GM23338 (cell line): ENCODE data around the gene AHCY. TPM values are rescaled to one million over a fixed set of nuclear protein-coding genes. Genes with fewer than 3 reads are reported as not detected.

Experiments
- ATAC-seq: fragments of 200-7000 bp; cut with Tn5 transposase; 3 replicates; pipeline ENCODE4 v1.9.1; 2020
- DNase-seq: peaks from one replicate; pipeline ENCODE4 v3.0.0-alpha.2; 2015; ENCODE audit warnings: low spot score
- H2AFZ ChIP-seq: fragments of 200-600 bp; sonication (generic); 2 replicates; pipeline ENCODE4 v1.8.0; 2016; ENCODE audit warnings: antibody characterized with exemption, mild to moderate bottlenecking, moderate library complexity
- H3F3A ChIP-seq: fragments of 200-600 bp; sonication (generic); replicated peaks from 2 replicates; pipeline ENCODE4 v1.8.0; 2017; ENCODE audit warnings: antibody characterized with exemption, mixed run types, low read depth
- H3K27ac ChIP-seq: fragments of 200-600 bp; sonication (generic); 2 replicates; pipeline ENCODE4 v1.6.1; 2016; ENCODE audit warnings: low read depth
- H3K27me3 ChIP-seq: fragments of 200-600 bp; sonication (generic); 2 replicates; pipeline ENCODE4 v1.8.0; 2016; ENCODE audit warnings: mild to moderate bottlenecking, mixed run types, moderate library complexity; ENCODE audit not compliant: insufficient read depth
- H3K36me3 ChIP-seq: fragments of 200-600 bp; sonication (generic); 2 replicates; pipeline ENCODE4 v1.8.0; 2016; ENCODE audit warnings: mild to moderate bottlenecking; ENCODE audit not compliant: insufficient read depth
- H3K4me1 ChIP-seq: fragments of 200-600 bp; sonication (generic); 2 replicates; pipeline ENCODE4 v1.8.0; 2016; ENCODE audit warnings: mild to moderate bottlenecking, moderate library complexity; ENCODE audit not compliant: insufficient read depth
- H3K4me2 ChIP-seq: fragments of 200-600 bp; sonication (generic); 2 replicates; pipeline ENCODE4 v1.7.1; 2017; ENCODE audit warnings: mixed run types
- H3K4me3 ChIP-seq: fragments of 200-600 bp; sonication (generic); 2 replicates; pipeline ENCODE4 v1.6.1; 2016; ENCODE audit warnings: mixed run types
- H3K79me2 ChIP-seq: fragments of 200-600 bp; sonication (generic); replicated peaks from 2 replicates; pipeline ENCODE4 v1.8.0; 2017; ENCODE audit warnings: mild to moderate bottlenecking; ENCODE audit not compliant: insufficient read depth
- H3K9me2 ChIP-seq: fragments of 200-600 bp; sonication (generic); 2 replicates; pipeline ENCODE4 v1.8.0; 2017; ENCODE audit not compliant: insufficient read depth
- H4K20me1 ChIP-seq: fragments of 200-600 bp; sonication (generic); replicated peaks from 2 replicates; pipeline ENCODE4 v1.8.0; 2017; ENCODE audit warnings: mild to moderate bottlenecking; ENCODE audit not compliant: insufficient read depth
- H3K27ac Mint-ChIP-seq: 2 replicates; pipeline ENCODE4 v1.8.0; 2020; ENCODE audit warnings: inconsistent platforms, mild to moderate bottlenecking, moderate library complexity, mixed read lengths
- H3K27me3 Mint-ChIP-seq: 3 replicates; pipeline ENCODE4 v1.8.0; 2022; ENCODE audit warnings: low read depth, mild to moderate bottlenecking, moderate library complexity, mixed read lengths, inconsistent platforms; ENCODE audit not compliant: insufficient read depth, poor library complexity
- H3K36me3 Mint-ChIP-seq: 3 replicates; pipeline ENCODE4 v1.8.0; 2021; ENCODE audit warnings: low read depth, mild to moderate bottlenecking, inconsistent platforms, moderate library complexity, mixed read lengths
- H3K4me1 Mint-ChIP-seq: 3 replicates; pipeline ENCODE4 v1.8.0; 2020; ENCODE audit warnings: mild to moderate bottlenecking, inconsistent platforms, mixed read lengths
- H3K4me3 Mint-ChIP-seq: 3 replicates; pipeline ENCODE4 v1.8.0; 2021; ENCODE audit warnings: moderate library complexity, mild to moderate bottlenecking, inconsistent platforms, mixed read lengths
- H3K9me3 Mint-ChIP-seq: 3 replicates; pipeline ENCODE4 v1.8.0; 2020; ENCODE audit warnings: moderate library complexity, mild to moderate bottlenecking, inconsistent platforms, mixed read lengths
- CREB1 ChIP-seq: fragments of 250-450 bp; sonication (Bioruptor Pico); IDR thresholded peaks from 2 replicates; pipeline ENCODE4 v1.5.0; 2020; ENCODE audit warnings: low read depth, mild to moderate bottlenecking, moderate library complexity
- EZH2 ChIP-seq: fragments of 200-600 bp; sonication (generic); IDR thresholded peaks from one replicate; pipeline ENCODE4 v1.8.0; 2017; ENCODE audit warnings: antibody characterized with exemption, mild to moderate bottlenecking, low read depth; ENCODE audit not compliant: unreplicated experiment
- EZH2phosphoT487 ChIP-seq: fragments of 200-600 bp; sonication (generic); IDR thresholded peaks from one replicate; pipeline ENCODE4 v1.8.1; 2018; ENCODE audit warnings: antibody characterized with exemption; ENCODE audit not compliant: unreplicated experiment
- JUNB ChIP-seq: IDR thresholded peaks from one replicate; pipeline ENCODE4 v1.6.1; 2016; ENCODE audit warnings: antibody characterized with exemption; ENCODE audit not compliant: unreplicated experiment
- NANOG ChIP-seq: IDR thresholded peaks from 2 replicates; pipeline ENCODE4 v1.6.1; 2016; ENCODE audit warnings: antibody characterized with exemption, borderline replicate concordance
- POLR2AphosphoS5 ChIP-seq: IDR thresholded peaks from 2 replicates; pipeline ENCODE4 v1.6.1; 2016; ENCODE audit warnings: antibody characterized with exemption, low read depth
- REST ChIP-seq: IDR thresholded peaks from one replicate; pipeline ENCODE4 v1.6.1; 2018; ENCODE audit warnings: antibody characterized with exemption; ENCODE audit not compliant: unreplicated experiment
- STAT1 ChIP-seq: IDR thresholded peaks from one replicate; pipeline ENCODE4 v1.6.1; 2016; ENCODE audit warnings: antibody characterized with exemption; ENCODE audit not compliant: unreplicated experiment
- ZNF114 ChIP-seq: fragments of 250-450 bp; sonication (Bioruptor Pico); IDR thresholded peaks from 2 replicates; pipeline ENCODE4 v1.5.0; 2020; ENCODE audit warnings: mild to moderate bottlenecking, moderate library complexity
- ZNF331 ChIP-seq: fragments of 250-450 bp; sonication (Bioruptor Pico); IDR thresholded peaks from 2 replicates; pipeline ENCODE4 v1.5.0; 2020; ENCODE audit warnings: low read depth, mild to moderate bottlenecking, moderate library complexity
- polyA plus RNA-seq: library from polyadenylated mRNA; unstranded; fragments of >200 nt; fragmentation: Nextera tagmentation; extraction: Ambion mirVana; gene quantifications from 2 replicates; pipeline ENCODE4 v1.2.1, GENCODE V29; 2016
- total RNA-seq: library from RNA; depleted of rRNA; stranded (reverse); fragments of >200 nt; shearing (Covaris generic); gene quantifications from 2 replicates; pipeline ENCODE4 v1.2.3, GENCODE V29; 2014
- TF ChIP-seq, protein P1 (sequence below), 2 experiments: fragments of 200-600 bp in 1 of 2; sonication (generic) in 1 of 2; conservative IDR thresholded peaks; 2 replicates each; pipeline versions ENCODE4 v1.5.1 to v1.6.1; 2016 to 2017; ENCODE audit warnings: antibody characterized with exemption in 2 of 2, low read depth in 2 of 2, mild to moderate bottlenecking in 2 of 2, moderate library complexity in 1 of 2
- TF ChIP-seq, protein P2 (sequence below): fragments of 250-450 bp; sonication (Bioruptor Pico); IDR thresholded peaks from 2 replicates; pipeline ENCODE4 v1.5.0; 2020; ENCODE audit warnings: mild to moderate bottlenecking, moderate library complexity
- TF ChIP-seq, protein P3 (sequence below): IDR thresholded peaks from 2 replicates; pipeline ENCODE4 v1.6.1; 2016; ENCODE audit warnings: antibody characterized with exemption

The AHCY gene
- total and polyA plus RNA-seq, 2 experiments from 2014 or later: 138 to 423 TPM

GRCh38 chr20:34242879-34243278 lies 60.3 kb downstream of the AHCY start:
- H3K36me3 ChIP-seq: no peaks in the 10 kb centered on the region
- H3K79me2 ChIP-seq: no peaks in the 10 kb centered on the region
- Mint-ChIP-seq H3K36me3 (no peaks in the 10 kb centered on the region), H3K27me3 (no peaks in the 10 kb centered on the region), H3K27ac (no peak overlapping the region), H3K9me3 (peaks cover 6% of the 10 kb centered on the region), H3K4me1 (peaks cover 7% of the 10 kb centered on the region; the same call in 2 of the 3 replicates), H3K4me3 (no peak overlapping the region)
- H2AFZ ChIP-seq: no peak overlapping the region
- H3K4me1 ChIP-seq: 0 out of 2 replicates have a peak, but pooled peaks cover 10% of the 10 kb centered on the region
- H3F3A ChIP-seq: no peaks in the 10 kb centered on the region
- DNase-seq (no peak), ATAC-seq (no peak)
- H3K4me2 ChIP-seq: no peak overlapping the region
- no peaks in the 10 kb centered on the region for H3K27me3 ChIP-seq
- H3K9me2 ChIP-seq: no peaks in the 10 kb centered on the region
- no peak overlapping the region for H3K27ac ChIP-seq
- TF ChIP-seq, protein P1, sequence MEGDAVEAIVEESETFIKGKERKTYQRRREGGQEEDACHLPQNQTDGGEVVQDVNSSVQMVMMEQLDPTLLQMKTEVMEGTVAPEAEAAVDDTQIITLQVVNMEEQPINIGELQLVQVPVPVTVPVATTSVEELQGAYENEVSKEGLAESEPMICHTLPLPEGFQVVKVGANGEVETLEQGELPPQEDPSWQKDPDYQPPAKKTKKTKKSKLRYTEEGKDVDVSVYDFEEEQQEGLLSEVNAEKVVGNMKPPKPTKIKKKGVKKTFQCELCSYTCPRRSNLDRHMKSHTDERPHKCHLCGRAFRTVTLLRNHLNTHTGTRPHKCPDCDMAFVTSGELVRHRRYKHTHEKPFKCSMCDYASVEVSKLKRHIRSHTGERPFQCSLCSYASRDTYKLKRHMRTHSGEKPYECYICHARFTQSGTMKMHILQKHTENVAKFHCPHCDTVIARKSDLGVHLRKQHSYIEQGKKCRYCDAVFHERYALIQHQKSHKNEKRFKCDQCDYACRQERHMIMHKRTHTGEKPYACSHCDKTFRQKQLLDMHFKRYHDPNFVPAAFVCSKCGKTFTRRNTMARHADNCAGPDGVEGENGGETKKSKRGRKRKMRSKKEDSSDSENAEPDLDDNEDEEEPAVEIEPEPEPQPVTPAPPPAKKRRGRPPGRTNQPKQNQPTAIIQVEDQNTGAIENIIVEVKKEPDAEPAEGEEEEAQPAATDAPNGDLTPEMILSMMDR (conservative IDR thresholded peaks at IDR 0.05; ENCODE audit: low read depth in 2 of 2): no peak
- TF ChIP-seq STAT1 (no peak), EZH2 (no peak), ZNF114 (CRISPR knock-in tag) (no peak), POLR2AphosphoS5 (no peak), JUNB (no peak), REST (no peak), CREB1 (CRISPR knock-in tag) (no peak), EZH2phosphoT487 (no peak), ZNF331 (CRISPR knock-in tag) (no peak), NANOG (no peak)
- TF ChIP-seq, protein P2, sequence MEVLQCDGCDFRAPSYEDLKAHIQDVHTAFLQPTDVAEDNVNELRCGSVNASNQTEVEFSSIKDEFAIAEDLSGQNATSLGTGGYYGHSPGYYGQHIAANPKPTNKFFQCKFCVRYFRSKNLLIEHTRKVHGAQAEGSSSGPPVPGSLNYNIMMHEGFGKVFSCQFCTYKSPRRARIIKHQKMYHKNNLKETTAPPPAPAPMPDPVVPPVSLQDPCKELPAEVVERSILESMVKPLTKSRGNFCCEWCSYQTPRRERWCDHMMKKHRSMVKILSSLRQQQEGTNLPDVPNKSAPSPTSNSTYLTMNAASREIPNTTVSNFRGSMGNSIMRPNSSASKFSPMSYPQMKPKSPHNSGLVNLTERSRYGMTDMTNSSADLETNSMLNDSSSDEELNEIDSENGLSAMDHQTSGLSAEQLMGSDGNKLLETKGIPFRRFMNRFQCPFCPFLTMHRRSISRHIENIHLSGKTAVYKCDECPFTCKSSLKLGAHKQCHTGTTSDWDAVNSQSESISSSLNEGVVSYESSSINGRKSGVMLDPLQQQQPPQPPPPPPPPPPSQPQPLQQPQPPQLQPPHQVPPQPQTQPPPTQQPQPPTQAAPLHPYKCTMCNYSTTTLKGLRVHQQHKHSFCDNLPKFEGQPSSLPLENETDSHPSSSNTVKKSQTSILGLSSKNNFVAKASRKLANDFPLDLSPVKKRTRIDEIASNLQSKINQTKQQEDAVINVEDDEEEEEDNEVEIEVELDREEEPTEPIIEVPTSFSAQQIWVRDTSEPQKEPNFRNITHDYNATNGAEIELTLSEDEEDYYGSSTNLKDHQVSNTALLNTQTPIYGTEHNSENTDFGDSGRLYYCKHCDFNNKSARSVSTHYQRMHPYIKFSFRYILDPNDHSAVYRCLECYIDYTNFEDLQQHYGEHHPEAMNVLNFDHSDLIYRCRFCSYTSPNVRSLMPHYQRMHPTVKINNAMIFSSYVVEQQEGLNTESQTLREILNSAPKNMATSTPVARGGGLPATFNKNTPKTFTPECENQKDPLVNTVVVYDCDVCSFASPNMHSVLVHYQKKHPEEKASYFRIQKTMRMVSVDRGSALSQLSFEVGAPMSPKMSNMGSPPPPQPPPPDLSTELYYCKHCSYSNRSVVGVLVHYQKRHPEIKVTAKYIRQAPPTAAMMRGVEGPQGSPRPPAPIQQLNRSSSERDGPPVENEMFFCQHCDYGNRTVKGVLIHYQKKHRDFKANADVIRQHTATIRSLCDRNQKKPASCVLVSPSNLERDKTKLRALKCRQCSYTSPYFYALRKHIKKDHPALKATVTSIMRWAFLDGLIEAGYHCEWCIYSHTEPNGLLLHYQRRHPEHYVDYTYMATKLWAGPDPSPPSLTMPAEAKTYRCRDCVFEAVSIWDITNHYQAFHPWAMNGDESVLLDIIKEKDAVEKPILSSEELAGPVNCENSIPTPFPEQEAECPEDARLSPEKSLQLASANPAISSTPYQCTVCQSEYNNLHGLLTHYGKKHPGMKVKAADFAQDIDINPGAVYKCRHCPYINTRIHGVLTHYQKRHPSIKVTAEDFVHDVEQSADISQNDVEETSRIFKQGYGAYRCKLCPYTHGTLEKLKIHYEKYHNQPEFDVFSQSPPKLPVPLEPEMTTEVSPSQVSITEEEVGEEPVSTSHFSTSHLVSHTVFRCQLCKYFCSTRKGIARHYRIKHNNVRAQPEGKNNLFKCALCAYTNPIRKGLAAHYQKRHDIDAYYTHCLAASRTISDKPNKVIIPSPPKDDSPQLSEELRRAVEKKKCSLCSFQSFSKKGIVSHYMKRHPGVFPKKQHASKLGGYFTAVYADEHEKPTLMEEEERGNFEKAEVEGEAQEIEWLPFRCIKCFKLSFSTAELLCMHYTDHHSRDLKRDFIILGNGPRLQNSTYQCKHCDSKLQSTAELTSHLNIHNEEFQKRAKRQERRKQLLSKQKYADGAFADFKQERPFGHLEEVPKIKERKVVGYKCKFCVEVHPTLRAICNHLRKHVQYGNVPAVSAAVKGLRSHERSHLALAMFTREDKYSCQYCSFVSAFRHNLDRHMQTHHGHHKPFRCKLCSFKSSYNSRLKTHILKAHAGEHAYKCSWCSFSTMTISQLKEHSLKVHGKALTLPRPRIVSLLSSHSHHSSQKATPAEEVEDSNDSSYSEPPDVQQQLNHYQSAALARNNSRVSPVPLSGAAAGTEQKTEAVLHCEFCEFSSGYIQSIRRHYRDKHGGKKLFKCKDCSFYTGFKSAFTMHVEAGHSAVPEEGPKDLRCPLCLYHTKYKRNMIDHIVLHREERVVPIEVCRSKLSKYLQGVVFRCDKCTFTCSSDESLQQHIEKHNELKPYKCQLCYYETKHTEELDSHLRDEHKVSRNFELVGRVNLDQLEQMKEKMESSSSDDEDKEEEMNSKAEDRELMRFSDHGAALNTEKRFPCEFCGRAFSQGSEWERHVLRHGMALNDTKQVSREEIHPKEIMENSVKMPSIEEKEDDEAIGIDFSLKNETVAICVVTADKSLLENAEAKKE (CRISPR knock-in tag): no peak
- TF ChIP-seq, protein P3, sequence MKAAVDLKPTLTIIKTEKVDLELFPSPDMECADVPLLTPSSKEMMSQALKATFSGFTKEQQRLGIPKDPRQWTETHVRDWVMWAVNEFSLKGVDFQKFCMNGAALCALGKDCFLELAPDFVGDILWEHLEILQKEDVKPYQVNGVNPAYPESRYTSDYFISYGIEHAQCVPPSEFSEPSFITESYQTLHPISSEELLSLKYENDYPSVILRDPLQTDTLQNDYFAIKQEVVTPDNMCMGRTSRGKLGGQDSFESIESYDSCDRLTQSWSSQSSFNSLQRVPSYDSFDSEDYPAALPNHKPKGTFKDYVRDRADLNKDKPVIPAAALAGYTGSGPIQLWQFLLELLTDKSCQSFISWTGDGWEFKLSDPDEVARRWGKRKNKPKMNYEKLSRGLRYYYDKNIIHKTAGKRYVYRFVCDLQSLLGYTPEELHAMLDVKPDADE: no peak
- H4K20me1 ChIP-seq: no peaks in the 10 kb centered on the region
- H3K4me3 ChIP-seq: no peak overlapping the region
